Lower leg skin (tissue), 3 donors: ENCODE measurements around the gene HSF4.

ENCODE experiments used
- CTCF ChIP-seq, 3 donors: fragments of 450-650 bp; IDR thresholded peaks; one replicate each; pipeline ENCODE4 v1.5.1; 2016; ENCODE audit warnings: antibody characterized with exemption in 3 of 3, mild to moderate bottlenecking in 3 of 3, moderate library complexity in 2 of 3
- POLR2A ChIP-seq, 2 donors: fragments of 450-650 bp; IDR thresholded peaks; one replicate each; pipeline ENCODE4 v1.6.1; 2016 to 2017; ENCODE audit warnings: antibody characterized with exemption in 2 of 2, mild to moderate bottlenecking in 1 of 2, moderate library complexity in 1 of 2

GRCh38 chr16:67210069-67210937, 45.8 kb downstream of the HSF4 start:
- TF ChIP-seq CTCF (IDR thresholded peaks at IDR 0.05), result no peak
- TF ChIP-seq POLR2A (IDR thresholded peaks at IDR 0.05), result no peak
